ENCODE data around the gene WNT6. TPM values are rescaled to one million over a fixed set of nuclear protein-coding genes. Genes with fewer than 3 reads are reported as not detected.

WNT6 gene
- total RNA-seq, 1 experiment from 2014 or later = 0.23 TPM

DNA sequence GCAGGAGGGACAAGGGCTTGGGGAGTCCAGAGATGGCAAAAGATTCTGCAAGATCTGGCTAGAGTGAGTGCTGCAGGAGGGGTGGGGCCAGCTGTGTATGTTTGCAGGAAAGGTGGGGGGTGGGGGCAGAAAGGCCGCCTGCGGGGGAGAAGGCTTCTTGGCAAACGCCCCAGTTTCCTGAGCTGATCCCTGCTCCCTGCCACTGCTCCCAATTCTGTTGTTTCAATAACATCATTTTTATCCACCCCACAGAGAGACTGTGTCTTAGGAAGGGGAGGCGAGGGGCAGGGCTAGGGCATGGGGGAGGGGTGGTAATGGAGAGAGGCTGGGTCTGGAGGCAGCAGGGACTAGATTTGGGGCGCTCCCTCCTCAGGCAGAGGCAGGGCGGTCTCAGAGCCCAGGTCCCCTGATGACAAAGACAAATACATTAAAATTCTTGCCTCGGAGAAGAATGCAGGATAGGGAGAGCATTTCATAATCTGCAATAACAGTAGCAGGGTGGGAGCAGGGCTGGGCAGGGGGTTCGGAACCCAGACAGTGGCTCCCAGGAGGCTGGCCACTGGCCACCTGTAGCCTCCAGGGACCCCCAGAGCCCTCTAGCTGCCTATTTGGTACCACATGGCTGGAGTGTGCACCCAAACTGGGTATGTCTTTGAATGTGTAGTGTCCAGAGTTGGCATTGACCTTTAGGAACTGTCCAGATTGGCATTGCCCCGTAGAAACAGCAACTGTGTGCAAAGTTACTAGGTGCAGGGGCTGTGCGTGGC lies 2.1 kb upstream of the WNT6 start:
- peak; percentile 57 for DNase-seq (ENCODE audit: low read depth)

DNA sequence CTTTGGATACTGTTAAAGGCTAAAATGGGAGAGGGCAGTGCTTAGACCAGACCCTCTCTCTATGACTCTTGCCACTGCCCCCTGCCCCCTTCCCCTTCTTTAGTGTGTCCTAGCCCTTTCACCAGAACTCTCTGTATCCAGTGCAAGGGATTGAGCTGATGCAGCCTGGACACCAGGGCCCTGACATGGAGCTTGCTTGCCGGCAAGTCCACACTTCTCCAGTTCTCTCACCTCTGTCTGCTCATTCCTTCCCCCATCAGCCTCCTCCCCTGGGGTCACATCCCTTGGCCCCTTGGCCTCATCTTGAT lies 1.5 kb upstream of the WNT6 start:
- DNase-seq (ENCODE audit: low read depth) = no peak

DNA sequence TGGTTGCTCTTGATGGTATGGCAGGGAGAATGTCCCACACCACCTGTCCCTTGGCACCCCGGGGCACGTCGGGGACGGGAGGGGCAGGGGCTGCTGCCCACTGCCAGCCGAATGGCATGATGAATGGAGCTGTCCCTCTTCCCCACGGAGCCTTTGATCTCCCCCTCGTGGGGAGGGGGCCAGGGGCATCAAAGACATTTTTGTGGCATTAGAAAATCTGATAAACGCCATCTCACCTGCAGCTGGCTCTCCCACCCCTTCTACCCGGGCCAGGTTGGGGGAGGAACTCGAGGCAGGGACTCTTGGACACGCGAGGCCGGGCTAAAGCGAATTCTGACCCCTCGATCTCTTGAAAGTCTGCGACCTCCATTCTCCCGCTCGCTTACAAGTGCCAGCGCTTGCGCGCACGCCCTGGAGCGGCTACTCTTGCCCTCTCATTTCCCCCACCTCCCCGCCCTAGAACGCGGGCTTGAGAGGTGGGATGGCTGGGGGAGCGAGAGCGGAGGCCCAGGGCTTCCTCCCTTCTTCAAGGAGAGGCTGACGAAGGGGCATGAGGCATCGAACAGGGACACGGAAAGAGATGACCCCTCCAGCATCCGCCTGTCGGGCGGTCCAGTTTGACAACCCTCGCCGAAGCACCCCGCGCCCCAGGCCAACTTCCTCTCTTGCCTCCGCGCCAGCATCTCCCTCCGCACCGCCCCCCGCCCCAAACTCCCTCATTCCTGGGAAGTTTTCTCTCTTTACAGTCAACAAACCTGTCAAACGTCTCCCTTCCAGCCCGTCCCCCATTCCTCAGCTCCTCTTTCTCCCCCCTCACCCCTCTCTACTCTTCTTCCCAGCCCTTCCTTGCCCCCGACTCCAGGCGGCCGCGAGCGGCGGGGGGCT lies 692 bp upstream of the WNT6 start:
- no peak for DNase-seq (ENCODE audit: low read depth)

DNA sequence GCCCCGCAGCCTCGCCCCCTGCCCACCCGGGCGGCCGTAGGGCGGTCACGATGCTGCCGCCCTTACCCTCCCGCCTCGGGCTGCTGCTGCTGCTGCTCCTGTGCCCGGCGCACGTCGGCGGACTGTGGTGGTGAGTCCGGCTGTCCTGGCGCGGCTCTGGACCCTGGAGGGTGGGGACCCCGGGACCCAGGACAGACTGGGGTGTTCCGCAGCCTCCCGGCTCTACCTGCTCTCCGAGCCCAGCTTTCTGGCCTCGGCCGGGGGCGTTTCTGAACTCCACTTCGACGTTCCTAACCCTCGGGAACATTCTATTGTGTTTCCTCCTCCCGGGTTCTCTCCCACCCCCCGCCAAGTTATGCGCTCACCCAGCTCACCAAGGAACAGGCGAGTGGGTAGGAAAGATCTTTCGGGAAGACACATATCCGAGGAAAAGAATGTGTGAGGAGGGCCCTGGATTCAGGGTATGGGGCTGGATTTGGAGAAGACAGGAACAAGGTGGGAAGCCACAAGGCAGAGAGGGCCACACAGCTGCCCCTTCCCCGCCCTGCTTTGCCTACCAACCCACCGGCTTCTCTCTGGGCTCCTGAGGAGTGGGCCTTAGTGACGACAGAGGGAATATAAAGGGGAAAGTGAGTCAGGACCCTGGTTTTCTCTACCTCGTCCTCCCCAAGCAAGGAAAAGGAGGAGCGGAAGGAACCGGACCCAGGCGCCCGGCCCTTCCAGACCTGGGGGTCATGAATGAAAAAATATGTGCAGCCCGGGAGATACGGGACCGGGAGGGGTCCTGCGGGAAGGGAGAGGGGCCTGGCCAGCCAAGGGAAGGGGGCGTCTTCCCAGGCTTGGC lies 605 bp downstream of the WNT6 start:
- DNase-seq (ENCODE audit: low read depth) = no peak

DNA sequence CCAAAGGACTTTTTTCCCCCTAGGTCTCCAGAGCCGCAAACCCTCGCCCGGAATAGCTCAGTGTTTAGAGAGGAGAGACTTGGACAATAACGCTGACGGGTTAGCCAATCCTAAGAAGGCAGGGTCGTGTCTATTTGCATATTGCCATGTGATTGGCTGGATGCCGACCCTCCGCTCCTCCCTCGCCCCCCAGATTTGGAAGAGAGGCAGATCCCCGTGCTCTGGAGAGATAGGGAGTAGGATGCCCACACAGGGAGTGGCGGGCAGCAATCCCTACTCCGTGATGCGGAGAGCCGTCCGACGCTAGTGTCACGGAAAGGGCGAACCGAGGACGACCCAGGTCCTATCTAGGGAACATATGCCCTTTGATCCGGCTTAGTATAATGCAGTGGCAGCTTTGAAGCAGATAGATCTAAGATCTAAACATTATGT lies 1.4 kb downstream of the WNT6 start:
- DNase-seq (ENCODE audit: low read depth) = peak; percentile 91

DNA sequence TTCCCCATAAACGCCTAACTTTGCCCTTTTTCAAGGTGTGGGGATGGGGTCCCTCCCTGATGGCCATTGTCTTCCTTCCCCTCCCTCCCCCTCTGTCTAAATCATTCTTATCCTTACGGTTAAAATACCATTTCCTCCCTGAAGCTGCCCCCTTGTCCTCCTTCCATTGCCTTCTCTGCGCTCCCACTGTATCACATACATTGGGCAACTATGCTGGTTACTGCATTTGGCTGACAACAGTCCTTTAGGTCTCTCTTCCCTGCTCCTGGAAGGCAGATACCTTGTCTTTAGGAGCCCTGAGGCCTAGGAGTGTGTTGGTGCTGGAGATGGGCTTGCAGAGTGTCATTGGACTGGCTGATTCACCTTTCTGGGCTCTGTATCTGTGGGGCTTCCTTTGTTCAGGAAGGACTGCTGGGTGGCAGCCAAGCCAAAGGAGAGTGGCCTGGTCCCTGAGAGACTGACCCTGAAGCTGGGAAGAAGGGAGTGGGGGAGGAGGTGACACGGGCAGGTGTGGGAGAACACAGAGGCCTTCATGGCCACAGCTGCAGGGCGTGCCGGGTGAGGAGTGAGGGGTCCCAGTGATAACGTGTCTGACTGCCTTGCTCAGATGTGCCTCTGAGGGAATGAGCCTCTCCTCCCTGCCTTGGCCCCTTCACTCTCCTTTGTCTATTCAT lies 2.2 kb downstream of the WNT6 start:
- no peak for DNase-seq (ENCODE audit: low read depth)

DNA sequence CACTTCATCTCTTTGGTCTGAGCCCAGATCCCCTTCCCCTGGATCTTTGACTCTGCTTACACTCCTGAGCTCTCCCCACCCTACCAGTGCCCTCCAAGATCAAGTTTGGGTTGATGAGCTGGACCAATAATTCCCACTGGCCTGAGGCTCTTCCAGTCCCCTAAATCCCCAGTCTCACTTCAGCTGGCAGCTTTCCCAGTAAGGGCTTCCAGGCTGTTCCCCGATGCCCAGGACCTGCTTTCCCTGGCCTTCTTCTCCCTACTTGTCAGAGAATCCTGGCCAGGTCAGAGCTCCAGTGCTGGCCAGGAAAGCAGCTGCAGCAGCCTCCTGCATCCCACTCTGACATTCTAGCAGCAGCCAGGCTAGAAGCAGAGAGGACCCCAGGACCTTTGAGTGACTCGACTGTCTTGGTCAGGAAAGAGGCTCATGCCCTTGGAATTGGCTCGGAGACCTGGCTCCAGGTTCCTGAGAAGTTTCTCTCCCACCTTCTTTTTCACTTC lies 3.5 kb downstream of the WNT6 start:
- DNase-seq (ENCODE audit: low read depth) = no peak

DNA sequence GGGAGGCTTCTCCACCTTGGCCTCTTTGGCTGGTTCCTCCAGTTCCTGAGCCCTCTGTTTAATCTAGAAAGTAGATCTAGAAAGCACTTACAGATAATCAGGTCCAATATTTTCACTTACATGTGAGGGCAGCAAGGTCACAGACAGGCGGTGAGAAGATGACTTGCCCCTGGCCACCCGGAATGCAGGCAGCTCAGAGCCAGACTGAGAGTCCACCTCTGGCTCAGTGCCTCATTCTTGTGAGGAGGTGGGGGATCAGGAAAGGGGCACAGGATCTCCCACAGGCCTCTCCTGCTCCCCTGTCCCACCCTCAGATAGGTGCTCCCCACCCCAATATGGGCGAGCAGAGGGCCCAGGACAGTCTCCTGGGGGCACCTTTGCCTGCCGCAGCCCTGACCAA lies 5.8 kb downstream of the WNT6 start:
- DNase-seq (ENCODE audit: low read depth) = no peak

DNA sequence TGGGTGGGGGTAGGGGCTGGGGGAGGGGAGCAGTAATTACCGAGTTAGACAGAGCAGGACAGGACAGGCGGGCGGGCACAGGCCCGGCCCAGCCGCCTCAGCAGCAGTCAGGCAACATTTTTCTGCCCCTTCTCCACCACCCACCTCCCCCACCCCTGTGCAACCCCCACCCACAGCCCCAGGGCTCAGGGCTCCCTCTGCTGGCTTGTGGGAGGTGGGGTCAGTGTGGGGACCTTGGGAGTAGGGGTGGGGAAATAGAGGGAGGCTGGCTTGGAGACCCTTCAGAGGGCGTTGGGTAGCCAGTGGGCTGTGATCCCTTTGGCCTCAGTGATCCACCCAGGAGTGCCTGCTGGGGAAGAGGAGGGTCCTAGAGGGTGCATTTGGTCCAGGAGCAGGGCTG lies 6.4 kb downstream of the WNT6 start:
- no peak for DNase-seq (ENCODE audit: low read depth)

DNA sequence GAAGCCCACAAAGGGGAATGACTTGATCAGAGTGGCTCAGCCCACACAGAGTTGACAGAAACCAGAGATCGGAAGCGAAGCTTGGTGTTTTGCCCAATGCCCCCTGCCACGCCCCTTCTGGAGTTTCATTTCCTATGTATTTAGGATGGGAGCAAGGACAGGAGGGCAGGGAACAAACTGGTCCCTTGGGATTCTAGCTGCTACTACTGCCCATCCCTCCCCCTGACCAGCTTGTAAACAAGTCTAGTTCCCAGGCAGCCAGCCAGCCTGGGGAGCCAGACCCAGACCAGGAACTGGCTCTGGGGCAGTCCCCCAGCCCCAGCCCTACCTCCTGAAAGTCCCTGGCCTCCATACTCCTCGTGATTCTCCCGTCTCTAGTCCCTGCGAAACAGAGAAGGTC lies 8.3 kb downstream of the WNT6 start:
- no peak for DNase-seq (ENCODE audit: low read depth)

DNA sequence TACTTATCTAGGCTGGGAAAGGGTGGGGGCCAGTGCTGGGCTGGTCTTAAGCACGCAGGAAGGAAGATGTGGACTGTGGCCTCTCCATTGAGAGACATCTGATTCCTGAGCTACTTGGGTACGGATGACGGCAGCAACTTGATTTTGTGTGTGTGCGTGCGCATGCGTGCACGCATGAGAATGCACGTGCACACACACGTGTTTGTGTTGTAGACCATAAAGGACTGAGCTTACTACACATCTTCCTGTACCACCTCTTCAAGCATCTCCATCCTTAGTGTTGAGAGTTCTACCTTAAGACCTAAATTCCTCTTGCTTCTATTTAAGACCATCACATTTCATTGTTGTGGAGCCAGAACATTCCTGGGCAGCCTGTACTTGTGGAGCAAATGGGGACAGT lies 9.5 kb downstream of the WNT6 start:
- no peak for DNase-seq (ENCODE audit: low read depth)

DNA sequence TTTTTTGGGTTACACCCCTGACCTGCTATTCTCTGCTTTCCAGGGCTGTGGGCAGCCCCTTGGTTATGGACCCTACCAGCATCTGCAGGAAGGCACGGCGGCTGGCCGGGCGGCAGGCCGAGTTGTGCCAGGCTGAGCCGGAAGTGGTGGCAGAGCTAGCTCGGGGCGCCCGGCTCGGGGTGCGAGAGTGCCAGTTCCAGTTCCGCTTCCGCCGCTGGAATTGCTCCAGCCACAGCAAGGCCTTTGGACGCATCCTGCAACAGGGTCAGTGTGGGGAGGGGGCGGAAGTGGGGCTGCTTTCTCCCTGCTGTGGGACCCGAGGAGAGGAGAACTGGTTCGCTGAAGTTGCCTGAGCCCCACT lies 11.4 kb downstream of the WNT6 start:
- DNase-seq (ENCODE audit: low read depth) = no peak

DNA sequence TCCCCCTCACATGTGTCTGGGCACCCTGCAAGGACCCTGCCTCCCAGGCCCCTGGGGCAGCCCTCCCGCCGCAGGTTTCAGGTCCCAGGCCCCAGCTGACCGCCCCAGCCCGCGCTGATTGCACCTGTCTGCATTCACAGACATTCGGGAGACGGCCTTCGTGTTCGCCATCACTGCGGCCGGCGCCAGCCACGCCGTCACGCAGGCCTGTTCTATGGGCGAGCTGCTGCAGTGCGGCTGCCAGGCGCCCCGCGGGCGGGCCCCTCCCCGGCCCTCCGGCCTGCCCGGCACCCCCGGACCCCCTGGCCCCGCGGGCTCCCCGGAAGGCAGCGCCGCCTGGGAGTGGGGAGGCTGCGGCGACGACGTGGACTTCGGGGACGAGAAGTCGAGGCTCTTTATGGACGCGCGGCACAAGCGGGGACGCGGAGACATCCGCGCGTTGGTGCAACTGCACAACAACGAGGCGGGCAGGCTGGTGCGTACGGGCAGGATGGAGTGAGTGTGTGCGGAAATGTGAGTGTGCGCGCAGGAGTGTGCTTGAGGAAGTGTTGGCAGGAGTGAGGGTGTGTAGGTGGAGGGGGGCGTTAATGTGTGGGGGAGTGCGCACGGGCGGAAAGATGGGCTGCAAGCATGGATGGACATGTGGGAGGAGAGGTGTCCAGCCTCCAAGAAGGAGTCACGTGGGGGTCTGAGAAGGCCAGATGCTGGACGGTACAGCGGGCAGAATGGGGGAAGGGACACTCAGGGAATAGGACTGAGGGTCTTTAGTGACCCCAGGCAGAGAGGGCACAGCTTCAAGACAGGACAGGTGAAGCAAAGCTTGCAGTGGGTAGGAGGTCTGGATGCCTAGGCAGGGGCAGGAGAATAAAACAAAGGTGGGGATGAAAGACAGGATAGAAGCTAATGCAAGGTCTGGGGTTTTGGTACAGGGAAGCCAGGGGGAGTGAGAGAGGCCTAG lies 12.0 kb downstream of the WNT6 start:
- DNase-seq (ENCODE audit: low read depth) = no peak

DNA sequence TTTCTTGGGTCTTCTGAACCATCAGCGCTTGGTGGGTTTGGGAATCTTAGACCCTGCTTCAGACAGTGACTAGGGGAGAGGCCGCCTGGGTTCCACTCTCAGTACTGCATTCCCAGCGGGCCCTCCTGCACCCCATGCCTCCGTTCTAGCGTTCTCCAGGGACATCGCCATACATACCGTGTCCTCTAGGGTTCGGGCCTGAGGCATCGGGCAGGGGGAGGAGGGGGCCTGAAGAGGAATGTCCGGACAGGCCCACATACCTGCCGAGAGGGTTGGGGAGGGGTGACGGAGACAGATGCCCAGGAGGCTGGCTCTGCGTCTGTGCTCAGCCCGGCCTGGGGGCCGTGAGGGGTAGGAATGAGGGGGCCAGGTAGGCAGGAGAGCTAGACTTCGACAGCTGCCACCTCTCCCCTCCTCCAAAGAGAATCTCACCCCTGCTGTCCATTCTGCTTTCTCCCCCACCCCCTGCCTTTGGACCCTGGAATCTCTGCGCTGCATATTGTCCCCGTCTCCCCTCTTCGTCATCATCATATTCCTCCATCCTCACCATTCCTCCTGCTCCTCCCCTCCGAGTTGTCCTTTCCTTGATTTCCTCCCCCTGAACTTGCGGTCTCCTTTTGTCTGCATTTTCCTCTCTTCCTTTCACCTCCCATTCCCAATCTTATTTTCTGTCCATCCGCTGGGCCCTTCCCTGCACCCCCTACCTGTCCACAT lies 13.2 kb downstream of the WNT6 start:
- no peak for DNase-seq (ENCODE audit: low read depth)

DNA sequence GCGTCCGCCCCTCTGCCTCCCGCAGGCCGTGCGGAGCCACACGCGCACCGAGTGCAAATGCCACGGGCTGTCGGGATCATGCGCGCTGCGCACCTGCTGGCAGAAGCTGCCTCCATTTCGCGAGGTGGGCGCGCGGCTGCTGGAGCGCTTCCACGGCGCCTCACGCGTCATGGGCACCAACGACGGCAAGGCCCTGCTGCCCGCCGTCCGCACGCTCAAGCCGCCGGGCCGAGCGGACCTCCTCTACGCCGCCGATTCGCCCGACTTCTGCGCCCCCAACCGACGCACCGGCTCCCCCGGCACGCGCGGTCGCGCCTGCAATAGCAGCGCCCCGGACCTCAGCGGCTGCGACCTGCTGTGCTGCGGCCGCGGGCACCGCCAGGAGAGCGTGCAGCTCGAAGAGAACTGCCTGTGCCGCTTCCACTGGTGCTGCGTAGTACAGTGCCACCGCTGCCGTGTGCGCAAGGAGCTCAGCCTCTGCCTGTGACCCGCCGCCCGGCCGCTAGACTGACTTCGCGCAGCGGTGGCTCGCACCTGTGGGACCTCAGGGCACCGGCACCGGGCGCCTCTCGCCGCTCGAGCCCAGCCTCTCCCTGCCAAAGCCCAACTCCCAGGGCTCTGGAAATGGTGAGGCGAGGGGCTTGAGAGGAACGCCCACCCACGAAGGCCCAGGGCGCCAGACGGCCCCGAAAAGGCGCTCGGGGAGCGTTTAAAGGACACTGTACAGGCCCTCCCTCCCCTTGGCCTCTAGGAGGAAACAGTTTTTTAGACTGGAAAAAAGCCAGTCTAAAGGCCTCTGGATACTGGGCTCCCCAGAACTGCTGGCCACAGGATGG lies 14.0 kb downstream of the WNT6 start:
- no peak for DNase-seq (ENCODE audit: low read depth)

DNA sequence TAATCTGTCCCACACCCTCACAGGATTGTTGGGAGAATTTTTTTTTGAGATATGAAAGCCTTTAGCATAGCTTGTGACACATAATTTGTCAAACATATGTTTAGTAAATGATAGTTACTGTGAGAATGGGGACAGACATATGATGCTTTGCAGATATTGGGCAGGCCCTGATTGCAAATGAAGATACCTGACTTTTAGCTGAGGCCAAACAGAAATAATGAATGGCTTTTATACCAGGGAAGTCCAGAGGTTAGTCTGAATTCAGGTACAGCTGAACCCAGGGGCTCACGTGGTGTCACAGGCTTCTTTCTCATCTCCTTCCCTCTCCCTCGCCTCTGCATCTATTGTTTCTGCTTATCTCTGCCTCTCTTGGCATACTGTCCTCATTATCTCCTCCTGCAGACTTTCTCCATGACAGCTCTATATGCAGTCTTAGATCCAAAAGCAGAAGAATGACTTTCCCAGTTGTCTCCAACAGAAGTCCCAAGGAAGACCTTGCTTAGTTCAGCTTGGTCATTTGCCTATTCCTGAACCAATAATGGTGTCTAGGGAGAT lies 16.2 kb downstream of the WNT6 start:
- DNase-seq (ENCODE audit: low read depth) = no peak

DNA sequence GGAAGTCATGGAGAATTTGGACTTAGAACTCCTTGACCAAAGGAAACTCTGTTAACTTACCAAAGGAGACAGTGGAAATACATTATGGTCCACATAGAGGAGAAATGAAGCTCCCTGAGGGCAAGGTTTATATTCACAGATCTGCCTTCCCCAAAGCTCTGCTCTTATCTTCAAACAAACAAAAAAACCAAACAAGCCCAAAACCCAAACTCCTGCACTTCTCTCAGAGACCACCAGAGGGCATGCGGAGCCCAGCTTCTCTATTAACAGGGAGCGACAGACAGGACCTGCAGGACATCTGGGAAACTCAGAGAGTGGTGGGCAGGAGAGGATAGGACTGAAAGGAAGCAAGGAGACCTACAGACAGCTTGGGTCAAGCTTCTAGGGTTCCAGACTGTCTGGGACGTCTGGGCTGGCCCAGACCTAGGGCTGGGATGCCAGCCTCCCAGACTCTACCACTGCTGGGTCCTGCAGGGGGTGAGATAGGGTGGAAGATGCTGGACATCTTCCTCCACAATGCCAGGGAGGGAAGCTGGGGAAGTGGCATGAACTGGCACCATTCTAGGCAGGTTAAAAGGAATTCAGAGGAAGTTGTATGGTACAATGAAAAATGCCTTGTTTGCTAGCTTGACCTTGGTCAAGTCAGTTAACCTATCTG lies 17.1 kb downstream of the WNT6 start:
- peak; percentile 67 for DNase-seq (ENCODE audit: low read depth)

DNA sequence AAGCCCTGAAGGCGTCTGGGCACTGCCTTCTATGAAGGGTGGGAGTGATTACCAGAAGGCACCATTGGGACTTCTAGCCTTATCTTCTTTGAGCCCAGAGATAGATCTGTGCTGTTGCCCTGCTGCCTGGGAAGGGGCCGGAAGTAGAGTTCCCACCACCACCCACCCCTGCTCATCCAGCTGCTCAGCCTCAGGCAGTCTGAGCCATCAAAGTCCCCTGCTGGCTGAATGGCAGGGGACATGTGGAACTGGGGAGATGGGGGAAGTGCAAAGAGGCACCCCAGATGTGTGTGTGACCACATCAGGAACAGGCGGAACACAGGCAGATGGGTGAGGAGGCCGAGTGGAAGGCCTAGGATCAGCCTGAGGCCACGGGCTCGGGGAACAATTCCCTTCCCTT lies 17.7 kb downstream of the WNT6 start:
- DNase-seq (ENCODE audit: low read depth) = no peak
